Mucosa of stomach (tissue), 1 donor: ENCODE measurements around the gene RRAGD.

Experiments
- H3K27me3 ChIP-seq: one replicate; pipeline ENCODE4 v1.7.0; 2013; ENCODE audit warnings: mild to moderate bottlenecking, low read length; ENCODE audit not compliant: control insufficient read depth, insufficient read depth
- H3K36me3 ChIP-seq: one replicate; pipeline ENCODE4 v1.7.0; 2013; ENCODE audit warnings: low read length; ENCODE audit not compliant: control insufficient read depth, insufficient read depth
- H3K4me1 ChIP-seq: one replicate; pipeline ENCODE4 v1.7.0; 2013; ENCODE audit warnings: mild to moderate bottlenecking, low read length; ENCODE audit not compliant: control insufficient read depth, insufficient read depth
- H3K4me3 ChIP-seq: one replicate; pipeline ENCODE4 v1.7.0; 2013; ENCODE audit warnings: low read length
- H3K9ac ChIP-seq: one replicate; pipeline ENCODE4 v1.7.0; 2013; ENCODE audit warnings: mild to moderate bottlenecking, low read length, moderate library complexity
- H3K9me3 ChIP-seq: one replicate; pipeline ENCODE4 v1.7.0; 2013; ENCODE audit warnings: mild to moderate bottlenecking, low read length, moderate library complexity; ENCODE audit not compliant: control insufficient read depth
- donor health status: Pancreatic carcinoma.

The RRAGD gene

DNA sequence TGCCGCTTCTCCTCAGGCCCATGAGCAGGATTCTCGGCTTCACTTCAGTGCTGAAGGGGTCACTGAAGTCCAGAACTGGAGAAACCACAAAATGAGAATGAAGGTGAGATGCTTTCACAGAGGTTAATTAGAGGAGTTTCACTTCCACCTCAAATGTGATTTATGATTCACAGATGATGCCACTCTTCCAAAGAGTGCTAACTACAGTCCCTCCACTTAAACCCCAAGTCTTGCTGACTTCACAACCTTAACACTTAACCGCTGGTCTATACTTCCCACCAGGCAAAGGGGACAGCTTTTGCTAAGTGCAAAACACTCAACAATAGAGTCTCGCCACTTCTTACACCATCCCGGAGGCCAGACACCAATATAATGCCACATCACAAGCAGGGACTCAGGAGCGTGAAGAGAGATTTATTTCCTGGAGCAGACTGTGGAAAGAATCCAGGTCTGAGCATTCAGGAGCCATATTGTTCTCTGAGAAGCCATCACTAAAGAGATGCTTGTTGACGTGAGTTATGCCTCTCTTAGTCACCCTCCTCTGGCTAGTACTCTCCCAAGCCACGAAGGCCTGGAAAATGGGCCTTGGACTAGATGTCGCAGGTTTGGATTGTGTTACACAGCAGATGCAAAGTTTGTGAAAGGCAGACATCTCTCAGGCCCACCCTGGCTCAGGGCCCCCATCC lies 24.4 kb downstream of the RRAGD start:
- Histone ChIP-seq H3K36me3 (no peaks in the 10 kb centered on the region), H3K9ac (no peak overlapping the region), H3K27me3 (no peaks in the 10 kb centered on the region), H3K4me1 (no peaks in the 10 kb centered on the region), H3K4me3 (no peak overlapping the region), H3K9me3 (no peaks in the 10 kb centered on the region)

DNA sequence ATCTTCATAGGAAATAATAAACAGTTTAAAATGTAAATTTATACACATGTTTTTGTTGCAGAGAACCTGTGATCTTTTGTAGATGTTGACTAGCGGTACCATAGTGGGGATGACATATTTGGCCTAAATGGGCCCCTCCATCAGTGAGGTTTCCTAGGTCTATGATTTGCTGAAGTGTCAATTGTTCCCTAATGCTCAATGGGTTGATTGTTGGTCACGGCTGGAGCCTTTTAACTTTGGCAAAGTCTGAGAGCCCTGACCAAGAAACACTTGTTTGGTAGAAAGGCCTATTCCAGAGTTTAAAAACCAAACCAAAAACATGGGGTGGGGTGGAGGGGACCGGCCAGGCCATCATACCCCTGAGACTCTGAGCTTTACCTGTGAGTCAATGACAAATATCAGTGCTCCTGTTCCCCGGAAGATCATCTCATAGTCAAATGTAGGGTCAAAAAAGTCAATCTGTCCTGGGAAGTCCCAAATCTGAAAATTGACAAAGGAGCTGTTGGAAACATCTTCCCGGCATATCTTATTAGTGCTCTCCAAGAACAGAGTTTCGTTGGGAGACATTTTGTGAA lies 25.1 kb downstream of the RRAGD start:
- Histone ChIP-seq H3K9ac (no peak overlapping the region), H3K4me3 (no peak overlapping the region), H3K4me1 (no peaks in the 10 kb centered on the region), H3K9me3 (no peaks in the 10 kb centered on the region), H3K27me3 (no peaks in the 10 kb centered on the region), H3K36me3 (no peaks in the 10 kb centered on the region)

DNA sequence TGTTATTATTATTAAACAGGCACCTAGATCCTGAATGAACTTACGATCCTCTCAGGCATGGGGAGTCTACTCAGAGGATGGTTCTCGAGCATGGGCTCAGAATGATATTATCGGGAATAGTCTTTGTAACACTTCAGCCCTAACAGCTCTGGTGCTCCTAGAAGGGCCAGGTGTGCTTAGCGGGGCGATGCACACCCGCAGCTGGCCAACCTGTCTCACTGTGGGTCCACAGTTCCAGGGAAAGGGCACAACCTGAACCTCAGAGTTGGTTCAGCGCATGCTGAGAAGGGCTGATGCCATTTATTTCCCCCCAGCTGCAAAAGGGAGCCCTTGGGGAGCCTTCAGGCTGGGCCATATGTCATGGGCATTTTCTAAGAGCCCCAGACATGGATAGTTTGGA lies 26.2 kb downstream of the RRAGD start:
- Histone ChIP-seq H3K9me3 (no peaks in the 10 kb centered on the region), H3K4me1 (no peaks in the 10 kb centered on the region), H3K36me3 (no peaks in the 10 kb centered on the region), H3K9ac (no peak overlapping the region), H3K4me3 (no peak overlapping the region), H3K27me3 (no peaks in the 10 kb centered on the region)

DNA sequence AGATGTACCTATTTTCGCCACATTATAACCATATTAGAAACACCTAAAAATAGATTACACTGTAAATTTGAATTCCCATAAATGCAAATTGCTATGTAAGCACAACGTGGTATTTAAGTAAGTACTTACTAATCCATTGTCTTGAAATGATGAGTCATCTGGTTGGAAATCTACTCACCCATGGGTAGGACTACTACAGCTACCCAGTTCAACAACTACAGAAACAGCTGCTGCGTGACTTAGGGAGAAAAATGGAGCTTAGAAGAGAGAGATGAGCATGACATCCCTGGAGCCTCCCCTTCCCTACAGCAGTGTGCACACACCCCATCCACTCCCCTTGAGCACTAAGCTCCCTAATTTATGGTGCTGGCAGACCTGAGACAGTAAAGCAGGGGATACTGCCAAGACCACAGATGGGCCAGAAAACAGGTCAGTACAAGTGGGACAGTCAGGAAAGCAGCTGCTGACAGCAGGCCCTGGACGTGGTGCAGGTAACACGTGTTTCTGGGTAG lies 26.9 kb downstream of the RRAGD start:
- Histone ChIP-seq H3K9me3 (no peaks in the 10 kb centered on the region), H3K36me3 (no peaks in the 10 kb centered on the region), H3K9ac (no peak overlapping the region), H3K27me3 (no peaks in the 10 kb centered on the region), H3K4me1 (no peaks in the 10 kb centered on the region), H3K4me3 (no peak overlapping the region)

DNA sequence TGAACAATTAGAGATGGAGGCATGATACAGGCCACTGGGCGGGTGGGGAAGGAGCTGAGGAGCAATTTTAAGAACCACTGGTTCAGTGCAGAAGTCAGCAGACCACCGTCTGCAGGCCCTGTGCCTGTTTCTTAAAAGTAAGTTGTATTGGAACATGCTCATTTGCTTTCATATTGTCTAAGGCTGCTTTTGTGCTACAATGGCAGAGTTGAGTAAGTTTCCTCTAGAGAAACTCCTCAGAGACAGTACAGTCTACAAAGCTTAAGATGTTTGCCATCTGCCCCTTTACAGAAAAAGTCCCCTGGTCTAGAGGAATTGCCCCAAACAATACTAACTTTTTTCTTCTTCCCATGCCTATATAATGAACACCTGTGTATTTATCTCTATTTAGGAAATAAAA lies 31.0 kb downstream of the RRAGD start:
- Histone ChIP-seq H3K27me3 (no peaks in the 10 kb centered on the region), H3K36me3 (no peaks in the 10 kb centered on the region), H3K4me1 (no peaks in the 10 kb centered on the region), H3K9me3 (no peaks in the 10 kb centered on the region), H3K9ac (no peak overlapping the region), H3K4me3 (no peak overlapping the region)

DNA sequence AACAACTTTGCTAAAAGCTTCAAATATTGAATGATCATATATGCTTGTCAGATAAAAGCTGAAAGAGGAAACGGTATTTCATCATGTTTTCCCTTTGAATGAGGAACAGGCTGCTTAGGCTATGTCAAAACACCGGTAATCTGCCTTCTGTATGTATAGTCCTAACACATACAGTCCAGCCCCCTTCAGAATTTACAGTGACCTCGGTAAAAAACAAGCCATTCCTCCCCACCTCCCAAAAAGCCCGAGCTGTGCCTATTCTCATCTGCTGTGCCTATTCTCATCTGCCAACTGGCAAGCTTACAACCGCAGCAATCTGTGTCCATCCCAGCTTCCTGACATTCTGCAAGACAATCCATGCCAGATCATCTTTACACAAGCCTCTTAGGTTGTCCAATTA lies 32.8 kb downstream of the RRAGD start:
- Histone ChIP-seq H3K4me1 (peaks cover 7% of the 10 kb centered on the region), H3K4me3 (no peak overlapping the region), H3K9ac (no peak overlapping the region), H3K27me3 (no peaks in the 10 kb centered on the region), H3K36me3 (no peaks in the 10 kb centered on the region), H3K9me3 (no peaks in the 10 kb centered on the region)

DNA sequence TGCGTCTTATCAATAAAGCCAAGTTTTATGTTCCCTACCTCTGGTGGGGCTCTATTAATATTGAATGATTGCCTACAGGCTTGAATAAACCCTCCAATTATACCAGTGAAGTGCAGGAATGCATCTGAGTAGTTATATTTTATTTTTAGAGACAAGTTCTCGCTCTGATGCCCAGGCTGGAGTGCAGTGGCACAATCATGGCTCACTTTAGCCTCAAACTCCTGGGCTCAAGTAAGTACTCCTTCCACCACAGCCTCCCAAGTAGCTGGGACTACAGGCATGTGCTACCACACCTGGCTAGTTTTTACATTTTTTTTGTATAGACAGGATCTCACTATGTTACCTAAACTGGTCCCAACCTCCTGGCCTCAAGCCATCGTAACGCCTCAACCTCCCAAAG lies 33.4 kb downstream of the RRAGD start:
- Histone ChIP-seq H3K36me3 (no peaks in the 10 kb centered on the region), H3K4me1 (peaks cover 7% of the 10 kb centered on the region), H3K27me3 (no peaks in the 10 kb centered on the region), H3K4me3 (no peak overlapping the region), H3K9me3 (no peaks in the 10 kb centered on the region), H3K9ac (no peak overlapping the region)

DNA sequence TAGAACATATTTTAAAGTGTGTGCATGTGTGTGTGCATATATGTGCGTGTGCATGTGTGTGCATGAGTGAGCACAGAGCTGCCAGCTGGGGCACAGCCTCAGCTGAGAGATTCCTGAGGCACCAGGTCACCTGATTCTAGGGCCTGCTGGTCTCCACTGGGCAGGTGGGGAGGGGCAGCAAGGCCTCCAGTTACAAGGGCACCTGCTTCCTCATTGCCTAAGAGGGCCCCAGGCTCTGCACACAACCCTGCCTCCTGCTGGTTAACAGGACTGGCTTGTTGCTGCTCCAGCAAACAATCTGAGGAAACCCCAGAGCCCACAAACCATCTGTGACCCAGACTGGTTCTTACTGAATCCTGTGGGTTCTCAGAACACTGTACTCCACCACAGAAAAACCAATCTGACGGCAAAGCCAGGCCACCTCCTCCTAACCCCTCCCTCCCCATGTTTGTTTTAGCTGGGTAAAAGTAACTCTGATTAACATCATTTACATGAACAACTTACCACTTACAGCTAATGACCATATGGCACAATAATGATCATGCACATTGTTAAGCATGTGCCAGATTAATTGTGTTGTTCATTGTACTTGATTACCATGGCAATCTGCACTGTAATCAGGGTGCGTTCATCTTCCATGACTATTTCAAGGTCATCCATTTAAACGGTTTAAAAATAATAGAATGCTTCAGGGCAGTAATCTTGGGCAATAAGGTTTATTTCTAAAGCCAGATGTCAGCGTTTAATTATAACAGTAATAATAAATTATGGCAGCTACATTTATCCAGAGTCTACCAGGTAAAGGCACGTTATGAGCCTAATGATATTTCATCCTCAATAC lies 36.4 kb downstream of the RRAGD start:
- no peak overlapping the region for H3K4me3 ChIP-seq
- H3K9me3 ChIP-seq = no peaks in the 10 kb centered on the region
- no peaks in the 10 kb centered on the region for H3K27me3 ChIP-seq
- H3K9ac ChIP-seq = no peak overlapping the region
- H3K4me1 ChIP-seq = peaks cover 14% of the 10 kb centered on the region
- H3K36me3 ChIP-seq = no peaks in the 10 kb centered on the region

DNA sequence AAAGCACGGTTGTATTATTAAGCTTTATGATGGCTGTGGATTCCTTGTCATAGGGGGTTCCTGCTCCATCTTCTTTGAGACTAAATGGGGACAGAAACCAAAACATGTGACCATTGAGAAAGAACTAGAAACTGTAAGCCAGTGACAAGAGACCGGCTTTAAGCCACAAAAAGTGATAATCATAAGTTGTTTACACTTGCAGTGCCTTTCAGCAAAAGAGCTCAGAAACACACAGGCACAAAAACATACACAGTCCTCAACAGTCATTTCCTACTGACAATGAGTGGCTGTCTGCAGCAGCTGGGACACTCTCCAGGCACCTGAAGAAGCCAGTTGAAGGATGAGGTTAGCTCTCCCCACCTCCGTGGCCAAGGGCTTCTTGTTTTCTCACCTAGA lies 39.6 kb downstream of the RRAGD start:
- no peaks in the 10 kb centered on the region for H3K27me3 ChIP-seq
- H3K9me3 ChIP-seq = no peaks in the 10 kb centered on the region
- no peaks in the 10 kb centered on the region for H3K36me3 ChIP-seq
- no peak overlapping the region for H3K4me3 ChIP-seq
- H3K9ac ChIP-seq = no peak overlapping the region
- peaks cover 14% of the 10 kb centered on the region for H3K4me1 ChIP-seq

DNA sequence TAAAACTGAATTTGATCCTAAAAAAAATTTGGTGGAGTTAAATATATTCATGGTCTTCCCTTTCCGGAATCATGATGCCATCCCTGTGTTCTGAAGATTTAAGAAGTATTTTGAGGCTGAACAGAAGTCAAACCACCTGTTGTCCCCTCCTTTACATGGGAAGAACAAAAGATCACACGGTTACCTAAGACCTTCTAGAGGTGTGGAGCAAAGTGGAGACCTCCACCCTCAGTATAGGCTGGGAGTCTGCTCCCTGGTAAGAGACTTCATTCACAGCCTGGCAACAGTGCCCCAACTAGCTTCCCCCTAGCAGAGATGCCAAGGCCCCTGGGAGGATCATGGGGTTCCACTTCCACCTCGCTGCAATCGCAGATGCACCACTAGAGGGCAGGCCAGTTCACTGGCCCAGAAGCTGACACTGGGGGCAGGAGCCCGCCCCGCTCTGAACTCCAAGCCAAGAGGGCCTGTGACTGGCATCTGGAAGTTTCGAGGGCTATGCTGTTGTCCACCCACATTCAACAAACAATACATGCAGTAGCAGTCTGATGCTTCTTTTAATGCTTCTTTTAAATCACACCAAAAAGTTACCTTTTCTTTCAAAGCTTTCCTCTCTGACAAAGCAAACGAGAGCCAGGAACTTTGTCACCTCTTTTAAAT lies 40.1 kb downstream of the RRAGD start:
- Histone ChIP-seq H3K27me3 (no peaks in the 10 kb centered on the region), H3K9me3 (no peaks in the 10 kb centered on the region), H3K4me1 (peaks cover 14% of the 10 kb centered on the region), H3K9ac (no peak overlapping the region), H3K36me3 (no peaks in the 10 kb centered on the region), H3K4me3 (no peak overlapping the region)

DNA sequence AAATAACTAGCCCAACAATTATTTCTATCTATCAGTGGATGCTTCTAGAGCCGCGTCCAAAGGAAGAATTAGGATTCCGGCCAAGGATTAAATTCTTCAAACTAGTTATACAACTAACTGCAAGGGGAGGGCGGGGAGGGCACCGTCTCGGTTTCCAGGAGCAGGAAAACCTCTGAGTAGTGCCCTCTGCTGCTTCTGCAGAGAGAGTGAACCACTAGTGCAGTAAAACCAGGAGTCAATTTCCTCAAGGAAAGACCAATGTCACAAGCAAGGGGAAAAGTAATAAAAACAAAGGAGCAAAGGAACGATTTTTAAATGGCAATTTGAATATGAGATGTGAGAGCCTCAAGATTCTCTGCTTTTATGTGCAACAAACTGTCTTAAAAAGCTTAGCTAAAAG lies 43.1 kb downstream of the RRAGD start:
- H3K4me3 ChIP-seq = no peak overlapping the region
- no peaks in the 10 kb centered on the region for H3K36me3 ChIP-seq
- no peaks in the 10 kb centered on the region for H3K27me3 ChIP-seq
- peaks cover 7% of the 10 kb centered on the region for H3K4me1 ChIP-seq
- no peaks in the 10 kb centered on the region for H3K9me3 ChIP-seq
- H3K9ac ChIP-seq = no peak overlapping the region

DNA sequence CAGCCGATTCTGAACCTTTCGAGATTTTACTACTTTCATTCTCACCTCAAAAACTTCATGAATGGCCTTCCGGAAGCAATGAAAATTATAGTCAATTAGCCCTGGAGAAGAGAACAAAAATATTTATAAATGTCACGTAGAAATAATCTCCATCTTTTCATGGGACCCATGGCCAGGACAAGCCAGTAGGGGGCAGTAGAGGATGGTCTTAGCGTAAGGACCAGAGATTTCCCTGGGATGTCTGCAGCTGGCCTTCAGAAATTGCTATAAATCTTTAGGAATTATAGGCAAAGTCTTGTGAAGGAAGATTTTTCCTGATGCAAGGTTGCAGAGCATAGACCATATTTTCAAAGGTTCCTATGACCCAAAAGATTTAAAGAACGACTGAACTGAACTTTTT lies 44.0 kb downstream of the RRAGD start:
- Histone ChIP-seq H3K9me3 (no peaks in the 10 kb centered on the region), H3K4me1 (peaks cover 7% of the 10 kb centered on the region), H3K27me3 (no peaks in the 10 kb centered on the region), H3K36me3 (no peaks in the 10 kb centered on the region), H3K9ac (no peak overlapping the region), H3K4me3 (no peak overlapping the region)
